GM12874 (cell line): ENCODE measurements around the gene IMPG2.

ENCODE experiments used
- TF ChIP-seq, protein P1 (sequence below): IDR thresholded peaks from 2 replicates; pipeline ENCODE4 v1.5.1; 2011; ENCODE audit warnings: low read depth, mild to moderate bottlenecking, control low read depth, low read length, moderate library complexity; ENCODE audit not compliant: insufficient read depth

Gene IMPG2

DNA sequence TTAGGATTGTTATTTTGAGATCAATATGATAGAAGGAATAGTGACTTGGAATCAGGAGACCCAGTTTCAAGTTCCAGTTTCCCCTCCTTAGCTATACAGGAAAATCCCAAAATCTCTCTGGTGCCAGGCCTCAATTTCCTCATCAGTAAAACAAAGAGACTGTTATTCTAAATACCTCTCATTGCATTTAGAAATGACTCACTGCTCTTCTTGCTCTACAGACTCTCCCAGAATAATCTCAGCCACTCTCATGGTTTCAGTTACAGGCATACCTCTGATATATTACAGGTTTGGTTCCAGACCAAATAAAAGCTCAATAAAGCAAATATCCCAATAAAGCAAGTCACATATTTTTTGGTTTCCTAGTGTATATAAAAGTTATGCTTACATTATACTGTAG is 28.3 kb downstream of the IMPG2 start:
- TF ChIP-seq, protein P1, sequence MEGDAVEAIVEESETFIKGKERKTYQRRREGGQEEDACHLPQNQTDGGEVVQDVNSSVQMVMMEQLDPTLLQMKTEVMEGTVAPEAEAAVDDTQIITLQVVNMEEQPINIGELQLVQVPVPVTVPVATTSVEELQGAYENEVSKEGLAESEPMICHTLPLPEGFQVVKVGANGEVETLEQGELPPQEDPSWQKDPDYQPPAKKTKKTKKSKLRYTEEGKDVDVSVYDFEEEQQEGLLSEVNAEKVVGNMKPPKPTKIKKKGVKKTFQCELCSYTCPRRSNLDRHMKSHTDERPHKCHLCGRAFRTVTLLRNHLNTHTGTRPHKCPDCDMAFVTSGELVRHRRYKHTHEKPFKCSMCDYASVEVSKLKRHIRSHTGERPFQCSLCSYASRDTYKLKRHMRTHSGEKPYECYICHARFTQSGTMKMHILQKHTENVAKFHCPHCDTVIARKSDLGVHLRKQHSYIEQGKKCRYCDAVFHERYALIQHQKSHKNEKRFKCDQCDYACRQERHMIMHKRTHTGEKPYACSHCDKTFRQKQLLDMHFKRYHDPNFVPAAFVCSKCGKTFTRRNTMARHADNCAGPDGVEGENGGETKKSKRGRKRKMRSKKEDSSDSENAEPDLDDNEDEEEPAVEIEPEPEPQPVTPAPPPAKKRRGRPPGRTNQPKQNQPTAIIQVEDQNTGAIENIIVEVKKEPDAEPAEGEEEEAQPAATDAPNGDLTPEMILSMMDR: no peak

DNA sequence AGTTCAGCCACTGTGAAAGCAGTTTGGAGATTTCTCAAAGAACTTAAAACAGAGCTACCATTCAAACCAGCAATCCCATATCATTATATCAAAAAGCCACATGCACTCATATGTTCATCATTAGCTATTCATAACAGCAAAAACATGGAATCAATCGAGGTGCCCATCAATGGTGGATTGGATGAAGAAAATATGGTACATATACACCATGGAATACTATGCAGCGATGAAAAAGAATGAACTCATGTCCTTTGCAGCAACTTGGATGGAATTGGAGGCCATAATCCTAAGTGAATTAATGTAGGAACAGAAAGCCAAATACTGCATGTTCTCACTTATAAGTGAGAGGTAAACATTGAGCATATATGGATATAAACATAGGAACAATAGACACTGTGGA is 32.1 kb downstream of the IMPG2 start:
- TF ChIP-seq, protein P1: no peak

DNA sequence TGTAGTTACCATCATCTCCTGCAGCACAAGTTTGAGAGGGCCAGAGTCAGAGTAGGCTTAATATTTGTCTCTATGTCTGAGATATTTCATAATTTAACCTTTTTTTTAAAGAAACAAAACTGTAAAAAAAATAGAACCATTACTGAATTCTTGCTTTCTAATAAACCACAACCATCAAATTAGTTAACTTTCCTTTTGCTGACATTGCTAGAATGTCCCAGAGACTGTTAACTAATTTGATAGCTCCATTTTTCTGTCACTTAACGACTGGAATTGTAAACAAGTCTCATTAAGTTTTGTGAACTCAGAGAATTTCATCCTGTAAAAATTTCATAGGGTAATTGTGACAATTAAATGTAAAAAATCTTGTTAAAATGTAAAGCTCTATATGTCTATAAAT is 35.6 kb downstream of the IMPG2 start:
- TF ChIP-seq, protein P1: no peak

DNA sequence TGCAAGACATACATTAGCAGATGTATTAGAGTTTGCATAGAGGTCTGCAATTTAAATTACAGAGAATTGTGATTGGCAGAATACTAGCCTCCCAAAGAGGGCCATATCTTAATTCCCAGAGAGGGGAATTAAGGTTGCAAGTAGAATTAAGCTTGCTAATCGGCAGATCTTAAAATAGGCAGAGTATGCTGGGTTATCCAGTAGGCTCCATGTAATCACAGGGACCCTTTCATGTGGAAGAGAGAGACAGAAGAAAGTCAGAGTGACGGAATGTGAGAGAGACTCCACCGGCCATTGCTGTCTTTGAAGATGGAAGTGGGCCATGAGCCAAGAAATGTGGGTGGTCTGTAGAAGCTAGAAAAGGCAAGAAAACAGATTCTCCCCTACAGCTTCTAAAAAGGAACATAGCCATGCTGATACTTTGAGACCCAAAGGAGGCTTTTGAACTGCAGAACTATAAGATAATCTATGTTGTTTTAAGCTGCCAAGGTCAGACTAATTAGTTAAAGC is 38.8 kb downstream of the IMPG2 start:
- TF ChIP-seq, protein P1: no peak

DNA sequence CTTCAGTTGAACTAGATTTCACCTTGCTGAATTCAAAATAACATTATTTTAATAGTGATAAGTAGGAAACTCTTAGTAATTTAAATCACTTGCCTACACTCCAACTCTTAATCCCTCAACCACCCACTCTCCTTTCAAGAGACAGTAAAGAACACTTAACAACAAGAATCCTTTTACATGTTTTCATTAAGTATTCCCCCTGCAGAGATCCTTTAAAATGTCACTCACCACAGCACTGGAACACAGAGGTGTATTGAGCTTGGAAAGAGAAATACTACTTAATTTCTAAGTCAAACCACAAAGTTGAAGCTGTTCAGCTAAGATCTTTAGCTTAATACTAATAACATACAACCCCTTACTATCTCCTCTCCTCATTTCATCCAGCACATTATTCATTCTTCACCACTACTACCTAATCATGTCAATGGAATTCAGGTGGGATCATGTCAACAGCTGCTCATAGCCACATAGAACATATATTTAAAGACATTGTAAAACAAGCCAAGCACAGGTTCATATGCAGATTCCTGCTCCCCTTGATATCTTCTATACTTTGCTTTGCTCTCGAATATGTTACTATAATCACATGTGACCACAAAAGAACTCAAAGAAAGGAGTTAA is 40.5 kb downstream of the IMPG2 start:
- TF ChIP-seq, protein P1: no peak

DNA sequence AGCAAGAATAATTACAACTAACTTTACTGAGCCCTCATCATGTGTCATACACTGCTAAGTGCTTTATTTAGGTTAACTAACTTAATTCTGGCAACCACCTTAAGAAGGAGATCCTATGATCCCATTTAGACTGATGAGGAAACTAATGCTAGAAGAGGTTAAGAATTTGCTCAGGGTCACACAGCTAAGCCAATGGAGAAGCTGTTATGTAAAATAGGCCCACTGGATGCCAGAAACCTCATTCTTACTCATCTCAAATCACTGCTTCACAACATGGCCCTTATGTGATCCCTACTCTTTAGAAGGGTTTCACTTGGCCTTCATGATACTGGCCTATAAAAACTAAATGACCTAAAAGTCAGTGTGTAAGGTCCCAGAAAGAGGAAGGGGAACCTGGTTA is 41.2 kb downstream of the IMPG2 start:
- TF ChIP-seq, protein P1: no peak

DNA sequence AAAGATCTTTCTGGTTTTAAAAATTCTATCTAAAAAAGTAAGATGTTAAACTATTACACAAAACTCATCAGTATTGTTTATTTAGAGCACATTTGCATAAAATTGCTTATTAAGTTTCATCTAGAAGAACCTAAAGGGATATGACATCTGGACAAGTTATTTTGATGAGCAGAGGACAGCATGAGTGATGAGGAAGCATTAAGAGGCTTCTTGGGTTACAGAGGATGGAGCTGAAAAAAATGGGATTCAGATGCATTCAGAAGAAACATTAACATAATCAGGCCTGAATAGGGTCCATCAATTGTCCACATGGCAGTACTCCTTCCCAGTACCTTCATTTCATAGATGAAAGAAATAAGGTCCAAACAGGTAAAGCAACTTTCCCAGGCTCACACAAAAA is 41.6 kb downstream of the IMPG2 start:
- TF ChIP-seq, protein P1: no peak

DNA sequence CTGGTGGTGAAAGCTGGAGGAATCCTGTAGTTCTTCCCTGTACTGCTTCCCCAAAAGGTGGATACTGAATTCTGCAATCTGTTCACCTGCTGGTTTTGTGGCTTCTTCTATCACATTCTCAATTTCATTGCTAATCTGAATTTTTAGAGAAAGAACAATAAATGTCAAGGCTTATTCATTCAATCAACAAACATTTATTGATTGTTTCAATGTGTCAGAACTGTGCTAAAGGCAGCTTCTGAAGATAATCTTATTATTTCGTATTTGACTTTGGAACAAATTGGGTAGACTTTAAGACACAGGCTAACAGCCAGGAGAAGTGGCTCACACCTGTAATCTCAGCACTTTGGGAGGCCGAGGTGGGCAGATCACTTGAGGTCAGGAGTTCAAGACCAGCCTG is 46.8 kb downstream of the IMPG2 start:
- TF ChIP-seq, protein P1: no peak
